GM12874 (cell line): ENCODE measurements around the gene ADAMTS4.

Source experiments
- CTCF ChIP-seq: IDR thresholded peaks from 2 replicates; pipeline ENCODE4 v1.5.1; 2011; ENCODE audit warnings: low read depth, mild to moderate bottlenecking, control low read depth, low read length, moderate library complexity; ENCODE audit not compliant: insufficient read depth

ADAMTS4 gene

GRCh38 chr1:161225534-161226319, 26.9 kb upstream of the ADAMTS4 start, which contains the start of gene TOMM40L:
TSS of gene TOMM40L (plus strand) at chr1:161226060. CDS start at chr1:161226490, 430 bp downstream.
- TF ChIP-seq CTCF = peak; percentile 67

GRCh38 chr1:161225178-161225533, 26.3 kb upstream of the ADAMTS4 start:
- TF ChIP-seq CTCF = no peak

- TF ChIP-seq CTCF = no peak
Observed at GRCh38 chr1:161223805-161224694, 25.2 kb upstream of the ADAMTS4 start.

GRCh38 chr1:161222175-161223019, 23.5 kb upstream of the ADAMTS4 start:
- TF ChIP-seq CTCF = no peak

- TF ChIP-seq CTCF = no peak
Observed at GRCh38 chr1:161220002-161220401, 21.1 kb upstream of the ADAMTS4 start.

GRCh38 chr1:161219078-161219892, 20.4 kb upstream of the ADAMTS4 start:
- TF ChIP-seq CTCF = no peak
